ENCODE data around the gene KLHL33. TPM values are rescaled to one million over a fixed set of nuclear protein-coding genes. Genes with fewer than 3 reads are reported as not detected.

KLHL33 gene
- total RNA-seq, 2 experiments from 2014 or later = 0.07 to 0.10 TPM

DNA sequence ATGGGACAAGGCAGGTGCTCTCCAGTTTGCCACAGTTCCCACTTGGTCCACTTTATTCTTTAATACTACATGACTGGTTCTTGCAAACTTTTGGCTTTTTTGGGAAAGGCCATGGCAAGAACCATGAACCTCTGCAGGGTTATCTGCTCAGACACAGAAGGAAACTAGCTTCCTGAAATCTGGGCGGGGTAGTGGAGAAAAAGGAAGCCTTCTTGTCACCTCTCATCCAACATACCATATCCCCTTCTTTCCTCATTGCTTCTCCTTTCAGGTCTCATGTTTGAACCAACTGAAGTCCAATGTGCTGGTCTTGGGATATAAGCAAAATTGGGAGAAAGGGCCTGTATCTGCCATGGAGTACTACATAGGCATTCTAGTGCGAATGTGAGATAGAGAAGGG, 5.5 kb upstream of the KLHL33 start:
- Mint-ChIP-seq H3K9me3 (no peaks in the 10 kb centered on the region), H3K4me1 (ENCODE audit: low read depth) (peaks cover 19% of the 10 kb centered on the region), H3K4me3 (no peak overlapping the region), H3K27ac (peak overlapping the region; percentile 18), H3K27me3 (ENCODE audit: low read depth) (no peaks in the 10 kb centered on the region), H3K36me3 (ENCODE audit: low read depth) (peaks cover 9% of the 10 kb centered on the region)
- CTCF ChIA-PET = interaction anchor here (2.7 kb wide), 1 partner anchor 27 kb away, joined by 15 read pairs; the partner anchor contains the start of gene TEP1
- intact Hi-C loops (cut with micrococcal nuclease) = loop anchor here (1.0 kb wide), 3 partner anchors 14 to 29 kb away; partner anchors contain the start of genes APEX1 and TEP1
- no peak for DNase-seq

- H3K27me3 Mint-ChIP-seq (ENCODE audit: low read depth) = no peaks in the 10 kb centered on the region
- H3K4me3 Mint-ChIP-seq = peak overlapping the region; percentile 32
- no peaks in the 10 kb centered on the region for H3K9me3 Mint-ChIP-seq
- peaks cover 9% of the 10 kb centered on the region for H3K36me3 Mint-ChIP-seq (ENCODE audit: low read depth)
- CTCF ChIA-PET = interaction anchor here (1.2 to 2.7 kb wide), 2 partner anchors 26 to 166 kb away, joined by 3 to 15 read pairs; partner anchors contain the start of gene TEP1
- H3K27ac Mint-ChIP-seq = peak overlapping the region; percentile 68
- peaks cover 19% of the 10 kb centered on the region for H3K4me1 Mint-ChIP-seq (ENCODE audit: low read depth)
- DNase-seq = peak; percentile 70
- intact Hi-C loops (cut with micrococcal nuclease) = loop anchor here (1.0 kb wide), 3 partner anchors 14 to 29 kb away; partner anchors contain the start of genes APEX1 and TEP1
These were observed 4.9 kb upstream of the KLHL33 start for GRCh38 chr14:20440882-20441281.

DNA sequence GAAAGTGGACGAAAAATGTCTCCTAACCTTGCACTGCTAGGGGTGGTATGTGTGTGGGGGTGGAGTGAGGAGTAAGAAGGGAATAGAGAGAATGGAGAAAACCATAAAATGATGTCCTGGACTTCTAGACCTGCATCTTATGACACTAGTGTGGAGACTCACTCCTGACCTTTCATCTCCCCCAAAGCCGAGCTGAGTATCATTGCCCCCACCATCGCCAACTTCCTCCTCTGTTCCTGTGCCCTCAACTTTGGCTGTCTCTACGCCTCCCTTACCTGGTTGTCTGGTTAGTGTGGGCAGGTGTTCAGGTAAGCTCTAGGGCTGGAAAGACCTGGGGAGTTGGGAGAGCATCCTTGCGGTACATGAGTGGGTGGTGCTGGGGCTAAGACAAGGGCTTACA, 4.5 kb upstream of the KLHL33 start:
- intact Hi-C loops (cut with micrococcal nuclease) = no loop called here
- peak overlapping the region; percentile 32 for H3K4me3 Mint-ChIP-seq
- DNase-seq = no peak
- H3K36me3 Mint-ChIP-seq (ENCODE audit: low read depth) = peaks cover 9% of the 10 kb centered on the region
- H3K9me3 Mint-ChIP-seq = no peaks in the 10 kb centered on the region
- H3K27ac Mint-ChIP-seq = peak overlapping the region; percentile 68
- CTCF ChIA-PET = interaction anchor here (1.2 to 2.7 kb wide), 2 partner anchors 26 to 166 kb away, joined by 3 to 15 read pairs; partner anchors contain the start of gene TEP1
- H3K4me1 Mint-ChIP-seq (ENCODE audit: low read depth) = peaks cover 19% of the 10 kb centered on the region
- no peaks in the 10 kb centered on the region for H3K27me3 Mint-ChIP-seq (ENCODE audit: low read depth)

GRCh38 chr14:20438664-20439063, 2.7 kb upstream of the KLHL33 start:
- no peaks in the 10 kb centered on the region for H3K27me3 Mint-ChIP-seq (ENCODE audit: low read depth)
- CTCF ChIA-PET = no interaction called here
- peaks cover 19% of the 10 kb centered on the region for H3K4me1 Mint-ChIP-seq (ENCODE audit: low read depth)
- H3K9me3 Mint-ChIP-seq = no peaks in the 10 kb centered on the region
- peaks cover 9% of the 10 kb centered on the region for H3K36me3 Mint-ChIP-seq (ENCODE audit: low read depth)
- no peak overlapping the region for H3K4me3 Mint-ChIP-seq
- H3K27ac Mint-ChIP-seq = no peak overlapping the region
- no peak for DNase-seq
- intact Hi-C loops (cut with micrococcal nuclease) = no loop called here

DNA sequence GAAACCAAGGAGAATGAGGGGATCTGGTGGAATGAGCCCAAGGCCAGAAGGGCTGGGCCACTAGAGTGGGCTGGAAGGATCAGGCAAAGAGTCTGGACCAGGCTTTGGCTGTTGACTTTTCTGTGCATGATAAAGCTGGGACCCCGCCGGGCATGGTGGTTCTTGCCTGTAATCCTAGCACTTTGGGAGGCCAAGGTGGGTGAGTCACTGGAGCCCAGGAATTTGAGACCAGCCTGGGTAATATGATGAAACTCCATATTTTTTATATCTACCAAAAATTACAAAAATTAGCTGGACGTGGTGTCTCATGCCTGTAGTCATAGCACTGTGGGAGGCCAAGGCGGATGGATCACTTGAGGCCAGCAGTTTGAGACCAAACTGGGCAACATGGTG, 393 bp upstream of the KLHL33 start:
- H3K27me3 Mint-ChIP-seq (ENCODE audit: low read depth) = no peaks in the 10 kb centered on the region
- H3K27ac Mint-ChIP-seq = no peak overlapping the region
- no peak overlapping the region for H3K4me3 Mint-ChIP-seq
- intact Hi-C loops (cut with micrococcal nuclease) = no loop called here
- no peaks in the 10 kb centered on the region for H3K9me3 Mint-ChIP-seq
- peaks cover 11% of the 10 kb centered on the region for H3K4me1 Mint-ChIP-seq (ENCODE audit: low read depth)
- no peak for DNase-seq
- H3K36me3 Mint-ChIP-seq (ENCODE audit: low read depth) = no peaks in the 10 kb centered on the region
- CTCF ChIA-PET = interaction anchor here (0.6 kb wide), 1 partner anchor 312 kb away, joined by 3 read pairs; no protein-coding TSS in a partner anchor

DNA sequence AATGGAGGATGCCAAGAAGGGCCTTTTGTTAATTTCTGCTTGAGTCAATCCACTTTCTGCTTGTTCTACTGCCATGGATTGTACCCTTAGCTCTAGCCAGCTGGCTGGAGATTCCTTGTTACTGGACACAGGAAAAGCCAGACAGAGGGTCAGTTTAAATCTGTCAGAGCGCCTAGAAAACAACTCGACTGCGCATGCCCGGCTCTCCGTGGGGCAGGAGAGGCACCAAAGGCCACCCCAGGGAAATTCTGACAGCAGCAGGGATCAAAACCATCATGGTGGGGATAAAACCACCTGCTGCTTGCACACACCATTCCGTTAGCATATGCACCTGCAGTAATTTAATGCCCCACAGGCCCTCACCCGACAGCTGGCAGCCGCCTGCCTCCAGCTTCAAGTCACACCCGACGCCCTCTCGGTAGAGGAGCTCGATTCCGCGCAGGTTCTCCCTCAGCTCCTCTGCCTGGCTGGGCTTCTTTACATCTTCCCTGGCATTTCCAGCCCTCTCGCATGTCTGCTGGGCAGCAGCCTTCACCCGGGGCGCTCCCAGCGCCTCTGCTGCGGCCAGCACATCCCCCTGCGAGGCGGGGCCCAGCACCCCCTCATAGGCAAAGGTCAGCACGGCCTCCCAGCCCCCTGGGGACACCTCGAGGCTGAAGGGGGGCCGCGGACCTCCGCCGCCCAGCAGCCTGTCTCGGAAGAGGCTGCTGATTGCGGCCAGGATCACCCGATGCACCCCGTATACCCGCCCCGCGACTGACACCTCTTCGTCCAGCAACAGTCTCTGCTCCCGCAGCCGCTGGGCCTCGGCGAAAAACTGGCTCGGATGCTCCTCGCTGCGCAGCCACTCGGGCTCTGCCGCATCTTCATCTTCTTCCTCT, 1.0 kb downstream of the KLHL33 start:
- CTCF ChIA-PET = no interaction called here
- Mint-ChIP-seq H3K27ac (no peak overlapping the region), H3K27me3 (ENCODE audit: low read depth) (no peaks in the 10 kb centered on the region), H3K4me3 (no peak overlapping the region), H3K9me3 (no peaks in the 10 kb centered on the region), H3K4me1 (ENCODE audit: low read depth) (no peaks in the 10 kb centered on the region), H3K36me3 (ENCODE audit: low read depth) (no peaks in the 10 kb centered on the region)
- DNase-seq = no peak
- intact Hi-C loops (cut with micrococcal nuclease) = no loop called here

DNA sequence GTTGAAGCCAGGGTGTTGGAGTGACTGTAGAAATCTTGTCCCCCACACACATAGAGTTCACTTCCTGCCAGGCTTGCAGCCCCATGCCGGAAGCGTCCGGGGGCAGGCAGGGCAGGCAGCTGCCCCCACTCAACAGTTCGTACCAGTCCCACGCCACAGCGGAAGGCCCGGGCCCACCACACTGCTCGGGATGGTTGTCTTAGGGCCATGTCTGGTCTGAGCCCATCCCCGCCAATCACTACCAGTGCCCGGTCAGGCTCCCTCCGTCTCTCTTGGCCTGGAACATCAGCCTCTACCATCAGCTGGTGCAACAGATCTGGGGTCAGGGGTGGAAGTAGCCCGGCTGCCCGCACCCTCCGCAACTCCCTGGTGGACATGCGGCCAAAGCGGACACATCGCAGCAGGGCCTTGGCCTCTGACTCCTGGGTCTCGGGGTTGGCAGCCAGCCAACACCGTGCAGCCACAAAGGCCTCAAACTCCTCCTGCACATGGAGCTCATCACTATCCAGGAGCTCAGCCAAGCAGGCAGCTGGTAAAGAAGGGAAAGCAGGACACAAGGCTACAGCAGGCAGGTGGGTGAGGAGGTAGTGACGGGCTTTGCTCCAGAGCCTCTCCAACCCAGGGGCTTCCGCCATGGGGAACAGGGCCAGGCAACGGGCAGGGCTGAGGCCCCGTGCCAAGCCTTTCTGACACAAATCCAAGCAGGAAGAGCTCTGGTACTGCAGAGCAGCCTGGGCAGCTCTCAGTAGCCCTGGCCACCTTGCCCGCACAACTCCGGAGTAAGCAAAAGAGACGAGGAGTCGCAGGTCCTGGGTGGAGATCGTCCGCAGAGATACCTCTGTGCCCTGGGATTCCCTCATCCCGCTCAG, 5.9 kb downstream of the KLHL33 start:
- DNase-seq = no peak
- Mint-ChIP-seq H3K36me3 (ENCODE audit: low read depth) (no peaks in the 10 kb centered on the region), H3K27me3 (ENCODE audit: low read depth) (no peaks in the 10 kb centered on the region), H3K9me3 (no peaks in the 10 kb centered on the region), H3K4me1 (ENCODE audit: low read depth) (peaks cover 24% of the 10 kb centered on the region), H3K4me3 (no peak overlapping the region), H3K27ac (no peak overlapping the region)
- intact Hi-C loops (cut with micrococcal nuclease) = no loop called here
- CTCF ChIA-PET = interaction anchor here (1.3 to 1.9 kb wide), 2 partner anchors 12 to 15 kb away, joined by 3 to 10 read pairs; no protein-coding TSS in a partner anchor

GRCh38 chr14:20428802-20429201, 7.2 kb downstream of the KLHL33 start:
- CTCF ChIA-PET = interaction anchor here (0.5 to 1.9 kb wide), 3 partner anchors 11 to 104 kb away, joined by 3 to 10 read pairs (median 4); no protein-coding TSS in a partner anchor
- no peak overlapping the region for H3K27ac Mint-ChIP-seq
- no peaks in the 10 kb centered on the region for H3K27me3 Mint-ChIP-seq (ENCODE audit: low read depth)
- intact Hi-C loops (cut with micrococcal nuclease) = no loop called here
- H3K4me3 Mint-ChIP-seq = no peak overlapping the region
- H3K9me3 Mint-ChIP-seq = no peaks in the 10 kb centered on the region
- no peak for DNase-seq
- no peaks in the 10 kb centered on the region for H3K36me3 Mint-ChIP-seq (ENCODE audit: low read depth)
- peaks cover 24% of the 10 kb centered on the region for H3K4me1 Mint-ChIP-seq (ENCODE audit: low read depth)

DNA sequence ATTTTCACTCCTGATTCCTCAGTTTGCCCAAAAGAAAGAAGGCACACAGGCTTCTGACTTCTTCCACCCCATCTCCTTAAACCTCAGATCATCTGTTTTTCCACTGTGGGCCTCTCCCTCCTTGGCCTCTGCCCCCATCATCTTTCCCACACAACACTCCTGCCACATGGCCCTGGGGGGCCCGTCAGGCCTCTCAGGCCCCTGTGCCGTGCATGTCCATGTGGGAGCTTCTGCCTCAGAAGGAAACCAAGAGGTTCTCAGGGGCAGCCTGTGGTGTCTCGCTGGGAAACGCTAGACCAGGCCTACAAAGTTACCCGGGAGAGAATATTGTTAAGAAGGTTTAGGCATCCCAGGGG, 8.0 kb downstream of the KLHL33 start:
- Mint-ChIP-seq H3K36me3 (ENCODE audit: low read depth) (no peaks in the 10 kb centered on the region), H3K27me3 (ENCODE audit: low read depth) (no peaks in the 10 kb centered on the region), H3K27ac (peak overlapping the region; percentile 79), H3K9me3 (no peaks in the 10 kb centered on the region), H3K4me1 (ENCODE audit: low read depth) (peaks cover 24% of the 10 kb centered on the region), H3K4me3 (no peak overlapping the region)
- CTCF ChIA-PET = interaction anchor here (0.6 to 1.9 kb wide), 2 partner anchors 13 to 17 kb away, joined by 3 to 10 read pairs; no protein-coding TSS in a partner anchor
- intact Hi-C loops (cut with micrococcal nuclease) = no loop called here
- no peak for DNase-seq

- Mint-ChIP-seq H3K4me1 (ENCODE audit: low read depth) (peaks cover 24% of the 10 kb centered on the region), H3K27ac (peak overlapping the region; percentile 79), H3K4me3 (peak overlapping the region; percentile 0), H3K27me3 (ENCODE audit: low read depth) (no peaks in the 10 kb centered on the region), H3K9me3 (no peaks in the 10 kb centered on the region), H3K36me3 (ENCODE audit: low read depth) (no peaks in the 10 kb centered on the region)
- intact Hi-C loops (cut with micrococcal nuclease) = loop anchor here (1.0 kb wide), 1 partner anchor 12 kb away; no protein-coding TSS in a partner anchor
- peak; percentile 18 for DNase-seq
- CTCF ChIA-PET = no interaction called here
These were observed 8.5 kb downstream of the KLHL33 start for GRCh38 chr14:20427231-20428009.

DNA sequence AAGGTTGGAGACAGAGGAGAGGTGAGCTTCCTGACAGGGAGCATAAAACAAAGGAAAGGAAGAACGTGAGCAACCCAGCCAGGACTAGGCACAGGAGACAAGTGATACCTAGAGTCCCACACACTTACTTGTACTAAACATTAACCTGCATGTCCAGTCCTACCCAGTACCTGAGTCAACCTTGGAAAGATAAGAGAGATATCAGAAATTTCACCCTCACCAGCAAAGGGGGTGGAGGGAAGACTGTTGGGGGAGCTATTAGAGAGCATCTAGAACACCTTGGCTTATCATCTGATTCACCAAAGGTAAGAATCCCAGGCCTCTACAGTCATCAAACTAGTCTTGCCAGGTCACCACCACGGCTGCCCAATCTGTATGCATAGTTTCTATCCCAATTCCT, 11.1 kb downstream of the KLHL33 start:
- no peaks in the 10 kb centered on the region for H3K36me3 Mint-ChIP-seq (ENCODE audit: low read depth)
- H3K27ac Mint-ChIP-seq = no peak overlapping the region
- CTCF ChIA-PET = interaction anchor here (1.1 to 1.9 kb wide), 3 partner anchors 9 to 184 kb away, joined by 3 to 18 read pairs (median 6); no protein-coding TSS in a partner anchor

More for the DNA sequence above, 11.1 kb downstream of the KLHL33 start:
- no peaks in the 10 kb centered on the region for H3K9me3 Mint-ChIP-seq
- H3K4me3 Mint-ChIP-seq = no peak overlapping the region
- peaks cover 24% of the 10 kb centered on the region for H3K4me1 Mint-ChIP-seq (ENCODE audit: low read depth)
- H3K27me3 Mint-ChIP-seq (ENCODE audit: low read depth) = no peaks in the 10 kb centered on the region
- DNase-seq = no peak
- intact Hi-C loops (cut with micrococcal nuclease) = no loop called here
